Hepatocyte (in vitro differentiated cells): Measurements from ENCODE around the gene DEPDC4. TPM values are rescaled to one million over a fixed set of nuclear protein-coding genes. Genes with fewer than 3 reads are reported as not detected.
A peak's percentile ranks its signal among the peaks of the same experiment; 100 is the strongest.
"Not testable (repeated sequence)": the region's sequence is repeated elsewhere in the genome, so short reads cannot be mapped to it uniquely, and the experiment has no call there.

Experiments used
- DNase-seq: peaks from one replicate; pipeline ENCODE4 v3.0.0-alpha.2; 2016; ENCODE audit warnings: low spot score
- H2AFZ ChIP-seq: fragments of 200-600 bp; sonication (generic); 2 replicates; pipeline ENCODE4 v1.6.0; 2016; ENCODE audit warnings: antibody characterized with exemption, mild to moderate bottlenecking
- H3K27ac ChIP-seq: fragments of 200-600 bp; sonication (generic); 2 replicates; pipeline ENCODE4 v1.5.1; 2016; ENCODE audit warnings: mild to moderate bottlenecking
- H3K27me3 ChIP-seq: fragments of 200-600 bp; sonication (generic); 2 replicates; pipeline ENCODE4 v1.6.1; 2016
- H3K36me3 ChIP-seq: fragments of 200-600 bp; sonication (generic); replicated peaks from 2 replicates; pipeline ENCODE4 v1.5.1; 2016; ENCODE audit warnings: low read depth; ENCODE audit not compliant: insufficient read depth
- H3K4me1 ChIP-seq: fragments of 200-600 bp; sonication (generic); 2 replicates; pipeline ENCODE4 v1.5.1; 2016; ENCODE audit warnings: mild to moderate bottlenecking, moderate library complexity; ENCODE audit not compliant: insufficient read depth
- H3K4me2 ChIP-seq: fragments of 200-600 bp; sonication (generic); 2 replicates; pipeline ENCODE4 v1.6.0; 2016
- H3K4me3 ChIP-seq: fragments of 200-600 bp; sonication (generic); 2 replicates; pipeline ENCODE4 v1.5.1; 2016; ENCODE audit warnings: mild to moderate bottlenecking
- H3K79me2 ChIP-seq: fragments of 200-600 bp; sonication (generic); 2 replicates; pipeline ENCODE4 v1.6.0; 2017; ENCODE audit warnings: mild to moderate bottlenecking
- H3K9me2 ChIP-seq: fragments of 200-600 bp; sonication (generic); replicated peaks from 2 replicates; pipeline ENCODE4 v1.6.0; 2017; ENCODE audit warnings: mild to moderate bottlenecking; ENCODE audit not compliant: insufficient read depth
- H3K9me3 ChIP-seq: fragments of 200-600 bp; sonication (generic); 2 replicates; pipeline ENCODE4 v1.5.1; 2016; ENCODE audit warnings: low read depth, mild to moderate bottlenecking
- H4K20me1 ChIP-seq: fragments of 200-600 bp; sonication (generic); 2 replicates; pipeline ENCODE4 v1.6.0; 2016; ENCODE audit warnings: mild to moderate bottlenecking; ENCODE audit not compliant: insufficient read depth, poor library complexity, severe bottlenecking
- EZH2 ChIP-seq: fragments of 200-600 bp; sonication (generic); IDR thresholded peaks from 2 replicates; pipeline ENCODE4 v1.6.1; 2016; ENCODE audit warnings: antibody characterized with exemption, mild to moderate bottlenecking, borderline replicate concordance
- EZH2phosphoT487 ChIP-seq: fragments of 200-600 bp; sonication (generic); IDR thresholded peaks from one replicate; pipeline ENCODE4 v1.6.1; 2018; ENCODE audit warnings: antibody characterized with exemption, mild to moderate bottlenecking, low read depth, moderate library complexity; ENCODE audit not compliant: unreplicated experiment, severe bottlenecking
- WGBS: methylation state at CpG from one replicate; pipeline ENCODE4 v1.1.6; 2016; ENCODE audit warnings: low lambda C conversion rate; ENCODE audit errors: missing lambda C conversion rate; 5-methylcytosine and 5-hydroxymethylcytosine counted together
- polyA plus RNA-seq: library from polyadenylated mRNA; unstranded; fragments of >200 nt; fragmentation: Nextera tagmentation; extraction: Ambion mirVana; gene quantifications from 2 replicates; pipeline ENCODE4 v1.2.1, GENCODE V29; 2016
- total RNA-seq: library from RNA; depleted of rRNA; stranded (reverse); fragments of >200 nt; gene quantifications from 2 replicates; pipeline ENCODE4 v1.2.3, GENCODE V29; 2014
- TF ChIP-seq, protein P1 (sequence below): fragments of 200-600 bp; sonication (generic); IDR thresholded peaks from 2 replicates; pipeline ENCODE4 v1.5.1; 2016; ENCODE audit warnings: antibody characterized with exemption, mild to moderate bottlenecking; ENCODE audit not compliant: poor library complexity

Gene DEPDC4
- total and polyA plus RNA-seq, 2 experiments from 2014 or later: 0.69 to 1.3 TPM

DNA sequence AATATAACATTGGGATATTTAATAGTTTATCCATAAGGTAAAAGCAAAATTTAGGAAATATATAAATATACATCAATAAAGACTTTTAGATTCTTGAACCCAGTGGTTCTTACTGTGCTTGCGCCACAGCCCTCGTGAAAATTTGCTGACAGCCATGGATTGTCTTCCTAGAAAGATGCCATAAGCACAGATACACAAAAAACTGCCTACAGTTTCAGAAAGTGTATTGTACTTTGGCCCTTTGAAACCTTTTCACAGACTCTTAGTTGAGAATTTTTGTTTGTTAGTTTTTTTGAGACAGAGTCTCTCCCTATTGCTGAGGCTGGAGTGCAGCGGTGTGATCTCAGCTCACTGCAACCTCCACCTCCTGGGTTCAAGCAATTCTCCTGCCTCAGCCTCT, 28.1 kb downstream of the DEPDC4 start:
- Histone ChIP-seq H4K20me1 (no peaks in the 10 kb centered on the region), H3K4me2 (no peak overlapping the region), H3K9me2 (no peaks in the 10 kb centered on the region), H3K27ac (no peak overlapping the region), H3K27me3 (no peaks in the 10 kb centered on the region), H3K4me3 (no peak overlapping the region), H3K79me2 (no peaks in the 10 kb centered on the region), H3K9me3 (no peaks in the 10 kb centered on the region), H3K4me1 (no peaks in the 10 kb centered on the region), H3K36me3 (no peaks in the 10 kb centered on the region), H2AFZ (no peak overlapping the region)
- DNase-seq: no peak
- TF ChIP-seq EZH2phosphoT487 (no peak), EZH2 (no peak)
- TF ChIP-seq, protein P1, sequence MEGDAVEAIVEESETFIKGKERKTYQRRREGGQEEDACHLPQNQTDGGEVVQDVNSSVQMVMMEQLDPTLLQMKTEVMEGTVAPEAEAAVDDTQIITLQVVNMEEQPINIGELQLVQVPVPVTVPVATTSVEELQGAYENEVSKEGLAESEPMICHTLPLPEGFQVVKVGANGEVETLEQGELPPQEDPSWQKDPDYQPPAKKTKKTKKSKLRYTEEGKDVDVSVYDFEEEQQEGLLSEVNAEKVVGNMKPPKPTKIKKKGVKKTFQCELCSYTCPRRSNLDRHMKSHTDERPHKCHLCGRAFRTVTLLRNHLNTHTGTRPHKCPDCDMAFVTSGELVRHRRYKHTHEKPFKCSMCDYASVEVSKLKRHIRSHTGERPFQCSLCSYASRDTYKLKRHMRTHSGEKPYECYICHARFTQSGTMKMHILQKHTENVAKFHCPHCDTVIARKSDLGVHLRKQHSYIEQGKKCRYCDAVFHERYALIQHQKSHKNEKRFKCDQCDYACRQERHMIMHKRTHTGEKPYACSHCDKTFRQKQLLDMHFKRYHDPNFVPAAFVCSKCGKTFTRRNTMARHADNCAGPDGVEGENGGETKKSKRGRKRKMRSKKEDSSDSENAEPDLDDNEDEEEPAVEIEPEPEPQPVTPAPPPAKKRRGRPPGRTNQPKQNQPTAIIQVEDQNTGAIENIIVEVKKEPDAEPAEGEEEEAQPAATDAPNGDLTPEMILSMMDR: no peak
- 90% methylated on average over 3 of the region's 3 CpGs for WGBS

- no peaks in the 10 kb centered on the region for H3K27me3 ChIP-seq
- no peak overlapping the region for H3K4me3 ChIP-seq
- H3K9me2 ChIP-seq: no peaks in the 10 kb centered on the region
- 51% methylated on average over 7 of the region's 7 CpGs for WGBS
- no peaks in the 10 kb centered on the region for H3K4me1 ChIP-seq
- DNase-seq: peak; percentile 58
- H3K27ac ChIP-seq: no peak overlapping the region
- TF ChIP-seq EZH2phosphoT487 (no peak), EZH2 (no peak)
- TF ChIP-seq, protein P1: peak; percentile 81
- H2AFZ ChIP-seq: no peak overlapping the region
- no peaks in the 10 kb centered on the region for H4K20me1 ChIP-seq
- no peaks in the 10 kb centered on the region for H3K9me3 ChIP-seq
- H3K36me3 ChIP-seq: no peaks in the 10 kb centered on the region
- H3K4me2 ChIP-seq: no peak overlapping the region
- H3K79me2 ChIP-seq: no peaks in the 10 kb centered on the region
Measured at GRCh38 chr12:100234591-100235304, 32.1 kb downstream of the DEPDC4 start.

DNA sequence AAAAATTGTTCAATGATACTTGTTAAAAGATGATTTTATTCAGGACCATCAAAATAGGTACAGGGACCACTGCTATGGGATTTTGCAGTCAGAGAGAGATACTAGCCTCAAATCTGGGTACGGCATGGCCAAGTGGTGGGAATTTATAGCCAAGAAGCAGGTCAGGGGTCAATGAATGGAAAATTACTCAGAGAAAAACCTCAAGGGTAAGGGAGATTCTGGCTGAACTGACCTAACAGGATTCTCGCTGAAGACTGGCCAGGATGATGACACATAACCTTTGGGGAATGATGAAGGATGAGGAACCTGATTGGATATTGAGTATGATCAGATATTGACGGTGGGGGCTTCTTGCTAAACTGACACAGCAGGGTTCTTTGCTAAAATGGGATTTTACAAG, 32.7 kb downstream of the DEPDC4 start:
- no peak overlapping the region for H3K4me2 ChIP-seq
- H2AFZ ChIP-seq: no peak overlapping the region
- 40% methylated on average over 3 of the region's 3 CpGs for WGBS
- no peak for DNase-seq
- H3K27ac ChIP-seq: no peak overlapping the region
- H3K9me3 ChIP-seq: no peaks in the 10 kb centered on the region
- TF ChIP-seq EZH2phosphoT487: no peak
- TF ChIP-seq EZH2: no peak
- TF ChIP-seq, protein P1: no peak
- no peaks in the 10 kb centered on the region for H3K36me3 ChIP-seq
- no peaks in the 10 kb centered on the region for H3K4me1 ChIP-seq
- no peaks in the 10 kb centered on the region for H4K20me1 ChIP-seq
- H3K79me2 ChIP-seq: no peaks in the 10 kb centered on the region
- H3K27me3 ChIP-seq: no peaks in the 10 kb centered on the region
- H3K4me3 ChIP-seq: no peak overlapping the region
- no peaks in the 10 kb centered on the region for H3K9me2 ChIP-seq

DNA sequence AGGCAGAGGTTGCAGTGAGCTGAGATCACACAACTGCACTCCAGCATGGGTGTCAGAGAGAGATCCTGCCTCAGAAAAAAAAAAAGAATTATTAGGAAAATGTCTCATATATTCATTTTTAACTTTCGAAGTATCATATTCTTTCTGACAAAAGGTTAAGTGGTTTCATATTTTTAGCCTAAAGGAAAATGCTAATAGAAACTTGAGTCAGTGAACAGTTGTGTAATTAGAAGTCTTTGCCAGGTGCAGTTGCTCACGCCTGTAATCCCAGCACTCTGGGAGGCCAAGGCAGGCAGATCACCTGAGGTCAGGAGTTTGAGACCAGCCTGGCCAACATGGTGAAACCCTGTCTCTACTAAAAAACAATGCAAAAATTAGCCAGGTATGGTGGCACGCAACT, 35.0 kb downstream of the DEPDC4 start:
- H3K4me2 ChIP-seq, H3K4me1 ChIP-seq, DNase-seq, H3K36me3 ChIP-seq, H4K20me1 ChIP-seq, H3K9me2 ChIP-seq, H3K27ac ChIP-seq, H3K79me2 ChIP-seq, H3K4me3 ChIP-seq, H2AFZ ChIP-seq, H3K9me3 ChIP-seq, H3K27me3 ChIP-seq: not testable (repeated sequence)
- WGBS: 94% methylated on average over 3 of the region's 3 CpGs
